T1000 (cell line): ENCODE results near the gene ACVR2A.

Experiments
- DNase-seq: peaks from one replicate; lab custom pipeline; 2025; ENCODE audit warnings: mixed read lengths; lab: John Stamatoyannopoulos, UW

The ACVR2A gene

DNA sequence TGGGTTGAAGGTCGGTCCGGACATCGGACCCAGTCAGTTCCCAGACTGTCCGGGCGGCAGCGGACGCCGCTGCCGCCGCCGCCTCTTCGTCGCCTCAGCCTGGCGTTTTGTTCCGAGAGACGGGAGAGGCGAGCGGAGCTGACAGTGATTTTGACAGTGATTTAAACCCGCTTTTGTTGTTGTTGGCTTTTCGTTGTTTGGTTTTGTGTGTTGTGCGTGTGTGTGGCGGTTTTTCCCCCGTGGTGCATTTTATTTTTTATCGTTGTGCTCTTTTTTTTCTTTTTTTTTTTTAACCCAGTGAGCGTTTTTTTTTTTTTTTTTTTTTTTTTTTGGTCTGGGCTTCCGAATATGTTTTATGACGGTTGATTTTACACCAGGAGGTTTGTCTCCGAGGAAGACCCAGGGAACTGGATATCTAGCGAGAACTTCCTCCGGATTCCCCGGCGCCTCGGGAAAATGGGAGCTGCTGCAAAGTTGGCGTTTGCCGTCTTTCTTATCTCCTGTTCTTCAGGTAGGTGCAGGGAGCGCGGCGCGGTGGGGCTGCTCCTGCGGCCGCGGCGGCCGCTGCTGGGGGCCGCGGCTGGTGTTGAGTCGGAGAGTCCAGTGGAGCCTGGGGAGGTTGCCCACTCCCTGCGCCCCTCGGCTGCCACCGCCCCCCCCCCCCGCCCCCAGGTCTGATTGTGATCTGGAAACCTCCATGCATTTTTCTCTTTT is at the start of gene ACVR2A:
TSS of gene ACVR2A (plus strand) at position 333 of the 714 bp plus-strand sequence. CDS start at position 457, 124 bp downstream.
- no peak for DNase-seq

DNA sequence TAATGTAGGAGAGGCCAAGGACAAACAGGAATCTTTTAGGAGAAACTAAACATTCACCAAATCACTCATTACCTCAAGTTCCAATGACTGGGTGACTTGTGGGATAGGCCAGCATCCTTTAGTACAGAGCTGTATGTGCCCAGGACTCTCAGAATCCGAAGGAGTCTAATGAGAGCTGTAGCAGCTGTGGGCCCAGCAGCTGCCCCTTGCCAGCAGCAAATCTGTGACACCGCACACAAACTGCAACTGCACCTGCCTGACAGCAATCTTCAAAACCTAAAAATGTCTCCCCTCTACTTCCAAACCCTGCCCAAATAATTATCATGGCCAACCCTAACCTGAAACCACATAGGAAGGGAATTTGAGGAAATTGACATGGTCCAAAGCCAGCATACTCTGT is 44.5 kb upstream of the ACVR2A start:
- DNase-seq = no peak

DNA sequence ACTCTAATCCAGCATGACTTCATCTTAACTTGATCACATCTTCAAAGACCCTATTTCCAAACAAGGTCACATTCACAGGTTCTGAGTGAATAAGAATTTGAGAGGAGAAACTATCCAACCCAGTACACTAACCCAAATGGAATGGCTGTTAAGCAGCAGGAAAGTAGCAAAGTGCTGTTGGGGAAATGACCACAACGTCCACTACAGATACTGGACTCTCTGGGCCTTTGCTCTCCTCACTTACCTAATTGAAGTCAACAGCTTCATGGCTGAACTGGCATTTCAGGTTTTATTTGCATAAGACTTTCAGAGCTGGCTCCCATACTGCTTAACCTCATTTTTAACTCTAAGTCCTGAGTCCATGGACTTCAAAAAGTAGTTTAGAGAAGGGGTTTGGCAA is 38.0 kb upstream of the ACVR2A start:
- no peak for DNase-seq

DNA sequence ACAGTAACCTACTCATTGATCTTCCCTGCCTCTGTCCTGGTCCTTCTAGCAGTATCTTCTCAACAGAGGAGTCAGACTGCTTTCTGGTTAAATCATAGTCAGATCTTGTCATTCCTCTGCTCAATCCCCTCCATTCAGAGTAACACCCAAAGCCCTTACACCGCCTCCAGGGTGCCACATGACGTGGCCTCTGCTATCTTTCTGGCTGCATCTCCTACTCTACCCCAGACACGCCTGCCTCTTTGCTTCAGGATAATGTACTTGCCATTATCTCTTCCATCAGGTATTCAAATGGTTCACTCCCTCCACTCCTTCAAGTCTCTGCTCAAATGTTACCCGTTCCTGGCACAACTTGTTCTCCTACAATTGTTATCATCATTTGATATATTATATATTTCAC is 36.3 kb upstream of the ACVR2A start:
- no peak for DNase-seq

DNA sequence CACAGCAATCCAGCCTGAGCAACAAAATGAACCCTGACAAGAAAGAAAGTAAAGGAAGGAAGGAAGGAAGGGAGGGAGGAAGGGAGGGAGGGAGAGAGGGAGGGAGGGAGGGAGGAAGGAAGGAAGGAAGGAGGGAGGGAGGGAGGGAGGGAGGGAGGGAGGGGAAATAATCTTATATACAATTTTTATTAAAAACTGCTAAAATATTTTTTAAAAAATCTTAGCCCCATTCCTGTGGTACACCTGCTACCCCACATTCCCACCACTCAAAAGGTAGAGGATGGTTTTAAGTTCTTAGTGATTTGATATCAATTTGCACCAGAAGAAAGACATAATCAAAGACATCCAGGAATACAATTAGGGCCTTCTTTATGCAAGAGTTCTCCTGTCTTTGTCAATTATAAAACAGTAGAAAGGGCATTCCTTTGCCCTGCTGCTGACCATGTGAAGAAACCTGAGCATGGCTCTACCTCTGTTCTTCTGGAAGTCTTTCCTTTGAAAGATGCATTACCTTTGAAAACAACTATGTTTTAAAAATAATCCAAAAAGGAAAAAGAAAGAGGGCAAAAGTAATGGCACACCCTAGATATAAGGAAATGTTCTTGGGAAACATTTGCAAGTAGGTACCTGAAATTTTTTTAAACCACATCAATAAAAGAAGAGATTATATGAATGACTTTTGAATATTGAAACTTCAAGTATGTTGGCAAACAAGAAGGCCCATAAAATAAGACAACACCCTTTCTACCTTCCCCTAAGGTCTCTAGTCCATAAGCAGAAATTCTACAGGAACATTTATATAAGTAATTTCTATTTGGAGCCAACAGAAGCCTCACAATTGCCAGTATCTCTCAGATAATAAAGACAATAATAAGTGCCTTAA is 33.7 kb upstream of the ACVR2A start:
- no peak for DNase-seq

DNA sequence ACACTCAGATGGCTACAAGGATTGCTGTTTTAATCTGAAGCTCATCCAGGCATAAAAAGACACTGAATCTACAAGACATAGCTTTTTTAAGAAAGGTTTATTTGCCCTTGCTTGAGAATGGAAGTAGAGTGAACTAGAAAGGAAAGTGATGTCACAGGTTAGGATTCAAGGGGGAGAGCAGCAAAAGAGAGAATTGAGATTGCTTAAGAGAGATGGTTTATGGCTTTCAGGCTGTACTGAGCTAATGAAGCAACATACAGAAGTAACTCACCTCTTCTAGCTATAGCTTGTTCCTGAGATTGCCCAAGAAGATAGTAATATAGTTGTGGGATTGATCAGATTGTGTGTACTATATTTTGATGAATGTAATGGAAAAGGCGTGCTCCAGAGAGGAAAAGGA is 26.1 kb upstream of the ACVR2A start:
- no peak for DNase-seq

DNA sequence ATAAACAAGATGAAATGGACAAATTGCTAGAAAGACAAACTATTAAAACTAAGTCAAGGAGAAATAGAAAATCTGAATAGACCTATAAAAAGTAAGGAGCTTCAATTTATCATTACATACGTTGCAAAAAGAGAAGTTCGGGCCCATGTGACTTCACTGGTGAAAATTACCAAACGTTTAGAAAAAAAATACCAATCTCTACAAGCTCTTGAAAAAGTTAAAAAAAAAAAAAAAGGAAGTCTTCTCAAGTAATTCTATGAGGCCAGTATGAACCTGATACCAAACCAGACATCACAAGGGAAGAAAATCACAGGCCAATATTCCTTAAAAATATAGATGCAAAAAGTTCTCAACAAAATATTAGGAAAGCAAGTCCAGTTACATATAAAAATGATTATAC is 20.2 kb upstream of the ACVR2A start:
- DNase-seq = no peak

DNA sequence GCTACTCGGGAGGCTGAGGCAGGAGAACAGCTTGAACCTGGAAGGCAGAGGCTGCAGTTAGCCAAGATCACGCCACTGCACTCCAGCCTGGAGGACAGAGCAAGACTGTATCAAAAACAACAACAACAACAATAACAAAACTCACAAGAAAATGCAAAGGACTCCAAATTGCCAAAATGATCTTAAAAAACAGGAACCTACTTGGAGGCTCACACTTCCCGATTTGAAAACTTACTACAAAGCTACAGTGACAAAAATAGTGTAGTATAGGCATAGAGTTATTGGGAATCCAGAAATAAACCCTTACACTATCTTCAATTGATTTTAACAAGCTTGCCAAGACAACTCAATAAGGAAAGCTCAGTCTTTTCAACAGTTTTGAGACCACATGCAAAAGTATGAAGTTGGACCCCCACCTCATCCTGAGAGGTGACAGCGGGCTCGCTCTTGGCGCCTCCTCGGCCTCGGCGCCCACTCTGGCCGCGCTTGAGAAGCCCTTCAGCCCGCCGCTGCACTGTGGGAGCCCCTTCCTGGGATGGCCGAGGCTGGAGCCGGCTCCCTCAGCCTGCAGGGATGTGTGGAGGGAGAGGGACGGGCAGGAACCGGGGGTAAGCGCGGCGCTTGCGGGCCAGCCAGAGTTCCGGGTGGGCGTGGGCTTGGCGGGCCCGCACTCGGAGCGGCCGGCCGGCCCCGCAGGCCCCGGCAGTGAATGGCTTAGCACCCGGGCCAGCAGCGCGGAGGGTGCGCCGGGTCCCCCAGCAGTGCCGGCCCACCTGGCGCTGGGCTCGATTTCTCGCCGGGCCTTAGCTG is 18.3 kb upstream of the ACVR2A start:
- DNase-seq = no peak

DNA sequence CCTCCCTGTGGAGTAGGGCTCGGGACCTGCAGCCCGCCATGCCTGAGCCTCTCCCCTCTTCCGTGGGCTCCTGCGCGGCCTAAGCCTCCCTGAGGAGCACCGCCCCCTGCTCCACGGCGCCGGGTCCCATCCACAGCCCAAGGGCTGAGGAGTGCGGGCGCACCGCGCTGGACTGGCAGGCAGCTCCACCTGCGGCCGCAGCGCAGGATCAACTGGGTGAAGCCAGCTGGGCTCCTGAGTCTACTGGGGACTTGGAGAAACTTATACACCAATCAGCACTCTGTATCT is 17.8 kb upstream of the ACVR2A start:
- no peak for DNase-seq

DNA sequence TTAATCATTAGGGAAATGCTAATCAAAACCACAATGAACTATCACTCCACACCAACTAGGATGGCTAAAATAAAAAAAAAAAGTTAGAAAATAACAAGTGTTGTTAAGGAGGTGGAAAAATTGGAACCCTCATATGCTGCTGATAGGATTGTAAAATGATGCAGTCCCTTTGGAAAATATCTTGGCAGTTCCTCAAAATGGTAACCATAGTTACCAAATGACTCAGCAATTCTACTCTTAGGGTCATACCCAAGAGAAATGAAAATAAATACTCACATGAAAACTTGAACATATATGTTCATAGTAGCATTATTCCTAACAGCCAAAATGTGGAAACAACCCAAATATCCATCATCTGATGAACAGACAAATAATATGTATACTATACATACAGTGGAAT is 15.7 kb upstream of the ACVR2A start:
- DNase-seq = peak; percentile 7

DNA sequence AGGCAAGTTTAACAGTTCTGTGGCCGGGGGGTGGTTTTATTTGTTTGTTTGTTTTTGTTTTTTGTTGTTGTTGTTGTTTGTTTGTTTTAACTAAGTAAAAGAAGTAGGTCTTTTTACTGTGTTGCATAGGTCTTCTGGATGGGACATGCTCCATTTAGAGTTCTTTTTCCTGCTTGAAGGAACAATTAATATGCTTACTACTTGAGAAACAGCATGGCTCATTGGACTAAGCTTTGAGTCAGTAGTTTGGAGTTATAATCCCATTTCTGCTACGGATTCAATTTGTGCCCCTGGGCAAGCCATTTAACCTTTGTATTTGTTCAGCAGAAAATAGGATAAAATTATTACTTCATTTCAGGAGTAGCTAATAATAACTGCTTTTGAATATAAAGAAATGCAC is 8.7 kb upstream of the ACVR2A start:
- DNase-seq = no peak

DNA sequence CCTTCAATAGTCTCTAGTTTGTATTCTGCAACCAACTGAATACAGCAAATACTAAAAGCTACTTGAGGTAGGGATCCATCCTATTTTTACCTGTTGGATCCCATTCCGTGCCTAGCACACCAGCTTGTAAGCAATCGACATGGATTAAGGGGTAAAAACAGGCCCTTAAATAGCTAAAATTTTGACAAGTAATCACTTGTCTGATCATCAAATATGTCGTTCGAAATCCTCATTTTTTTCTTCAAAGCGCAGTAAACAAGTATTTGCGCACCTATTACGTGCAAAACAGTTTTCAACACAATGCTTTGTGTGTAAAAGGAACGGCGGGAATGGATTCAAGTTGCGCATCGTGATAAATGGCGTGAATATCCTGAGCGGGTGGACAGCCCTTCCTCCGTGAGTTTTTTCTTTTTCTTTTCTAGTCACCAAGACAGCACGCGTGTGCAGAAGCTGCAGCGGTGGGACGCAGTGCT is 1.4 kb upstream of the ACVR2A start:
- DNase-seq = no peak

DNA sequence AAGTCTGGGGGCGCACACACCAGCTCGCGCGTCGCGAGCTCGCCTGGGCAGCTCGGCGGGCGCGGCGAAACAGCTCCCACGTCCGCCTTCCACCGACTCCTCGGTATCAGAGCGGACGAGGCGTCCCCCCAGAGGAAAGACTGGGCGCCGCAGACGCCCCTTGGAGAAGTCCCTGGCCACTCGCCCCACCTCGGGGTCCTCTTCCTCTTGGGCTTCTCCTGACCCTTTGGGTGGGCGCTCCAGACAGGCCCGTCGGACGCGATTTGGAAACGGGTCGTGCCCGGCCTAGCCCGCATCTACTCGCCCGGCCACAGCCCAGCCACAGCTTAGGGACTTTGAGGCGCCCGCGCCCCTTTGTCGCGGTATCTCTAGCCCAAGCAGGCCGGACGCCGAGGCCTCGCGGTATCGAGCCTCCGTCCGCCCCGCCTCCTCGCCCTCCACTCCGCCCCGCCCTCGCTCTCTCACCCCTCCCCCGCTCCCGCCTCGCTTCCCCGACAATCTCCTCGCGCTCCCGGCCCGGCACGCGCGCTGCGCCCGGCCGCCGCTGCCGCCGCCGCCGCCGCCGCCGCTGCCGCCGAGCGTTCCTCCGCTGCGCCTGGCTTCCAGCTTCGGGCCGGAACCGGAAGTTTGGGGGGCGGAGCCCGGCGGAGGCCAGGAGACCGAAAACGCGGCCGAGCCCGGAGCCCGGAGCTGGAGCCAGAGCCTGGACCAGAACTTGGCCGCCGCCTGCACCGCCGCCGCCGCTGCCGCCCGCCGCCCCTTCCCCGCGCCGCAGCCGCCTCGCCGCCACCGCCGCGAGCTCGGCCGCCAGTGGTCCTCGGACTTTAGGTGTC is 749 bp upstream of the ACVR2A start:
- DNase-seq = peak; percentile 83

DNA sequence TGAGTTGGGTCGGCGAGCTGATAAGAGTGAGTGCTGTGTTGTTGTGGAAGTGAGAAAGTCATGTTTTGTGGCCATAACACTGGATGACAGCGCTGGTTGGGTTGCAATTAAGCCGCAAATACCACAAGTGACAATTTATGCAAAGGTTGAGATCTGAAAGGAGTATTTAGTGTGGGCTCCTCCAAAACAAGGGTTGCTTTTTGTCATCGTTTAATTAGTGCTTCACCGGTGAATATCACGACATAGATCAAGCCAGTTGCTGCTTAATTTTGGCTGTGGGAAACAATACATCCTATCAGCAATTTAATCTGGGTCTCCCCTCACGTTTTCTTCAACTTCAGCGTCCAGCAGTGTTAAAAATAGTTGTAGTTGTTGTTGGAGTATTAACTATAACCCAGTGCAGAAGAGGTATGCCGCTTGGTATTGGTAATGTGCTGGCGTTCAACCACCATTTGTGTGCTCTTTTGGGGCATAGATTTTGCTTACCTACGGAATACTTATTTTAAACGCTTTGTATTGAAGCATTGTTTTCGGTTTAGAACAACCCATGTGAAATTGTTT is 662 bp downstream of the ACVR2A start:
- no peak for DNase-seq

DNA sequence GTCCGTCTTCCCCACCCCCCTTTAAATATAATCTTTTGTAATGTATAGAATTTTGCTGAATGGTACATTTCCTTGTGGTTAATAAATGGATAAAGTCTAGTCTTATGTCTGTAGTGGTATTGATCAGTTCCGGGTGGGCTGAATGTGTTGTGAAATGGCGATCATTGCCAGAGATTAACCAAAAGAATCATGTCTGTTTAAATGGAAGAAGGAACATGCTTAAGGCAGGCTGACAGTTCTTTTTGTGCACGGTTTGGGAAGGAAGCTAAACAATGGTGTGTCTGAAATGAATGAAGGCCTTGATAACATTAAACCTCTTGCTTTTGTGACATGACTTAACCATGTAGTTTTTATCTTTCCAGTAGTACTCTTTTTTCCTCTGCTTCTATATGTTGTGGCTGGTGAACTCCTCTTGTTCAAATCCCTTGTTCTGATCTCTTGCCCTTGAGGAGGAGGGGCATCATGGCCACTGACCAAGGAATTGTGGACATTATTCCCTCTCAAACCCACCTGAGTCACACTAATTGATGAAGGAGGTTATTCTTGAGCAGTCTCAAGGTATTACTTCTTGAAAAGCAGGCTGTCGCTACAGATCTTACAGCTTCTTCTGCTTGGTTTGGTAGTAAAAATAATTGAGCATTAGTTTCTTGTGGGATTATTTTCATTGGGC is 1.7 kb downstream of the ACVR2A start:
- no peak for DNase-seq

DNA sequence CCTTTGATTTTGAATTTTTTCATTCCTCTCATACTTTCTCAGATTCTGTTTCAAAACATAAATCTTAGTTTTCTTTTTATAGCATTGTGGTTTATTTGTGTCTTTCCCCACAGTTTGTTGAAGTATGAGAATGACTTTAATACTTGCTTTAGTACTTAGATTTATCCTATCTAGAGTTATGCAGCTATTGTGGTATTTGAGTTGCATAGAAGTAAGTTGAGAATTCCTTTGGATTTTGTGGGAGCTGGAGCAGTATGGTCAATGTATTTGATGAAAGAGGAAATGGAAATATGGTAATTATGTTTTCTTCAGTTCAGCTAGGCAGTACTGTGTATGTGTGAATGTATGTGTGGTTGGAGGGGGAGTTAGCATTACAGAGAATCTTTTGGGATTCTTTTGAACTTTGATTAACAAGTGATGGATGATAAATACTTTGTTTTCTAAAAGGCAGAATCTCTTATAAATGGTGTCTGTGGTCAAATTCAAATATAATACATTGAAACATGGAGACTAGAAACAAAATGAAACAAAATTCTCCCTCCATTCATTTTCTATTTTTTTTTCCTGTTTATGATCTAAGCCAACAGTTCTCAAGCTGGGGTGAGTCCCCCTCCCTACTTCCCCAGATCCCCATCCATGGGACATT is 3.0 kb downstream of the ACVR2A start:
- DNase-seq = no peak

DNA sequence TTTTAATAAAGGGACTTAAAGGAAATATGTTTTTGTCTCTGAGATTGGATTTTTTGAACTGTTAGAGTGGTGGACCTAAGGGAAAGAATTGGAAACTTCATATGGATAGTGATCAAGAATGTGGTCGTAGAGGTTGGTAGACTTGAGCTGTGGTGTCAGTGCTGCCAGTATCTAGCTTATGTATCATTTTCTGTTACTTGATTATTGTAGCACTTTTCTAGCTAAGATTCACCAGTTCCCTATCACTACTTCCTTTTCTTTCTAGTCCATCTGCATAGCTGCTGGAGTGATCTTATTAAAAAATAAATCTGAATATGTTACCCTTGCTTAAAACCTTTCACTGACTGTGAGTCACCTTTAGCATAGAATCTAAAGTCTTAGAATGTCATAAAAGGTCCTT is 6.0 kb downstream of the ACVR2A start:
- DNase-seq = no peak

DNA sequence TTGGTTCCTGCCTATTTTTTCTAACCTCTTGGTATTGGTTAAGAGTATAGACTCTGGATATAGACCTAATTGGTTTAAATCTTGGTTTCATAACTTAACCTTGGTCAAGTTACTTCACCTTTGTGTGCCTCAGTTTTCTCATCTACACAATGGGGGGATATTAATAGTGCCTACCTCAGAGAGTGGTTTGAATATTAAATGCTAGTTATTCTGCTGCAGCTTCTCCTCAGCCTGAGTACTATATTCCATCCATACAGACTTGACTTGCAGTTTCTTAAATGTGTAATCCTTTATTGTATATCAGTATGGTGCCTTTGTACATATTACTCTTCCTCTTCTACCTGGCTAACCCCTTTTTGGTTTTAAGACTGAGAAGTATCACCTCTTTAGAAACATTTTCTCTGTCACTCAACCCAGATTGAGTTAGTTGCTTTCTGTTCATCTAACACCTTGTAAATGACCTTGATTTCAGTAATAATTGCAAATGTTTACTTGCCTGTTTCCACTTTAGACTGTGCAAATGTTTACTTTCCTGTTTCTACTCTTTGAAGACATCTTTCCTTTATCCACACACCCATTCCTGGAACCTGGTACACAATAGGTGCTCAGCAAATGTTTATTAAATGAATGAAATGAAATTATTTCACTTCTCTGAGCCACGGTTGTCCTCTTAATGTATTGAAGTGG is 6.6 kb downstream of the ACVR2A start:
- no peak for DNase-seq

DNA sequence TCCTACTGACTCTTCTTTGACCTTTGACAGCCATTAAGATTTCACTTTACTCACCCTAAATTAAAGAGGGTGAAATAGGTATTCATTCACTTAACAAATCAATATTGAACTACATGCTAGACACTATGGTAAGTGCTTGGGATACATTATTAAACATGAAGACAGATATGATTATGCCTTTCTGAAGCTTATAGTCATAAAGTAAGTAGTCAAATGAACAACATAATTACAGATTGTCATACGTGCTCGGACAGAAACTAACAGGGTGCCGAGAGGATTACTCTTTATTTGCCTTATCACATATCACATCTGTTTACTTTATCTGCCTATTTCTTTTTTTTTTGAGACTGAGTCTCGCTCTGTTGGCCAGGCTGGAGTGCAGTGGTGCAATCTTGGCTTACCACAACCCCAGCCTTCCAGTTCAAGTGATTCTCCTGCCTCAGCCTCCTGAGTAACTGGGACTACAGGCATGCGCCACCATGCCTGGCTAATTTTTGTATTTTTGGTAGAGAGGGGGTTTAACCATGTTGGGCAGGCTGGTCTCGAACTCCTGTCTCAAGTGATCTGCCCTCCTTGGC is 9.8 kb downstream of the ACVR2A start:
- no peak for DNase-seq
